ENCODE measurements around the gene ZFAND2A. TPM values are rescaled to one million over a fixed set of nuclear protein-coding genes. Genes with fewer than 3 reads are reported as not detected.
"Not testable (repeated sequence)": the region's sequence is repeated elsewhere in the genome, so short reads cannot be mapped to it uniquely, and the experiment has no call there.

ZFAND2A gene
- total and polyA plus RNA-seq, 12 donors: 11.8 to 54.1 (median 20.2) TPM

DNA sequence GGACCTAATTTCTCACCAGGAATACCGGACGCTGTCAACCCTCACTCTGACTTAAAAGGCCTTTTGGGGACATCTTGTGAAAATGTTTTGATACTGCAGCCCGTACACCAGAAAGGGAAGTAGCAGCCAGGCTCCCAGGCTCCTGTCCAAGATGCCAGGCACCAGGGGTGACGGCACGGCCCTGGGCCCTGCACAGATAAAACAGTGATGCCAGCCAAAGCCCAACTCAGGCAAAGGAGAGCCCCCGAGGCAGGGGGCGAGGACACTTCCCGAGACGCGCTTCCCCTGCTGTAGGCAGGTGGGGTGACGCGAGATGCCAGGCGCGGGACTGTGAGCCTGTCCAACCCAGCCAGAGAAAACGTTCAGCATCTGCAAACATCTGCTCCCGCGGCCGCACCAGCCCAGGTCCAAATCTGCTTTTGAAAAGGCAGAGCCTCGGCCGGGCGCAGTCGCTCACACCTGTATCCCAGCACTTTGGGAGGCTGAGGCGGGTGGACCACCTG is 15.7 kb downstream of the ZFAND2A start:
- TF ChIP-seq CTCF (IDR thresholded peaks at IDR 0.05): peak in 5 of 6 experiments; percentile 48 to 74 (median 65)
- TF ChIP-seq POLR2A (IDR thresholded peaks at IDR 0.05): no peak
- intact Hi-C loops (cut with DNase I): loop anchor here in 1 of 2 donors (5.0 kb wide), 2 partner anchors 57 to 152 kb away; partner anchors contain the start of gene GPER1

DNA sequence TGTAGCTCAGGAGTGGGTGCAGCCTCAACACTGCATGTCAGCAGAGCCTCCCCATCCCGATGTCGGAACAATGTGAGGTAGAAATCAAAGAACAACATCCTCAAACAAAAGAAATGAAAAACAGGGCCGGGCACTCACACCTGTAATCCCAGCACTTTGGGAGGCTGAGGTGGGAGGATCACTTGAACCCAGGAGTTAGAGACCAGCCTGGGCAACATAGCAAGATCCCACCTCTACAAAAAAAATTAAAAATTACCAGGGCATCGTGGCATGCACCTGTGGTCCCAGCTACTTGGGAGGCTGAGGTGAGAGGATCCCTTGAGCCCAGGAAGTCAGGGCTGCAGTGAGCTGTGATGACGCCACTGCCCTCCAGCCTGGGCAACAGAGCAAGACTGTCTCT is 17.0 kb downstream of the ZFAND2A start:
- H3K4me3 ChIP-seq; H3K27ac ChIP-seq; H3K27me3 ChIP-seq; H3K36me3 ChIP-seq (replicated peaks in 1 of 2); DNase-seq; H3K9me3 ChIP-seq (replicated peaks in 1 of 3): not testable (repeated sequence)
- peaks cover 0 to 15% of the 10 kb centered on the region in 2 donors for H3K4me1 ChIP-seq (replicated peaks in 1 of 2)
- intact Hi-C loops (cut with DNase I): loop anchor here in 1 of 2 donors (5.0 kb wide), 2 partner anchors 56 to 151 kb away; partner anchors contain the start of gene GPER1
- 87 to 96% (median 92%) methylated on average over 5 of the region's 5 CpGs for WGBS, 4 donors

More for the DNA sequence above, 15.7 kb downstream of the ZFAND2A start:
- H3K9me3 ChIP-seq (replicated peaks in 1 of 3): no peaks in the 10 kb centered on the region
- no peak overlapping the region for H3K4me3 ChIP-seq
- 35 to 43% (median 37%) methylated on average over 7 to 23 of the region's 23 CpGs for WGBS, 4 donors
- no peak overlapping the region for H3K27ac ChIP-seq
- no peaks in the 10 kb centered on the region for H3K36me3 ChIP-seq (replicated peaks in 1 of 2)
- peaks cover 0 to 9% of the 10 kb centered on the region in 2 donors for H3K4me1 ChIP-seq (replicated peaks in 1 of 2)
- H3K27me3 ChIP-seq: no peaks in the 10 kb centered on the region
- peak; percentile 61 to 88 (median 82) for DNase-seq

DNA sequence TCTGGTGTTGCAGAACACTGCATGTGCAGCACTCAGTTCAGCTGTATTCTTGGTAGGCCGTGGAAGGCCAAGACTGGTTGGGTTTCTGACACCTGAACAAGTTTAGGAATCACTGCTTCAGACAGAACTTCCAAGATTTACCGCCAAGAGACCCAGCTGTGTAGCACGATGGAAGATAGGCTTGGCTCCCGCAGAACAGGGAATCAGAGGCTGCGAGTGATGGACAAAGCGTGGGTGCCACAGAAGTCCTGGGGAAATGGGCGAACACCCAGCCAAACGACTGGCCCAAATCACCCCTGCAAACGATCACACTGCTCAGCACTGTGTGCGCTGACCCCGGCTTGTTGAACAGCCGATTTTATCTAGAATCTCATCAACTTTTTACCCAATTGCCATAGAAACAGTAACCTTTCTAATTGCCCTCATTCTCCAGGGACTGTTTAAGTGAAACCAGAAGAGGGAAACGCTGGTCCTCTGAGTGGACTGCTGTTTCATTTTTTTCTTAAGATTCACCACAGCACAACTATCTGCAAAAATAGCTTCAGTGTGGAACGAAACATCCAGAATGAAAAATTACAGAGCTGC is 17.9 kb downstream of the ZFAND2A start:
- no peak overlapping the region for H3K27ac ChIP-seq
- no peak for DNase-seq
- 60 to 77% (median 73%) methylated on average over 14 of the region's 14 CpGs for WGBS, 4 donors
- intact Hi-C loops (cut with DNase I): loop anchor here in 1 of 2 donors (5.0 kb wide), 2 partner anchors 55 to 150 kb away; partner anchors contain the start of gene GPER1
- no peak for TF ChIP-seq POLR2A (IDR thresholded peaks at IDR 0.05)
- TF ChIP-seq CTCF (IDR thresholded peaks at IDR 0.05): no peak
- peaks cover 0 to 20% of the 10 kb centered on the region in 2 donors for H3K4me1 ChIP-seq (replicated peaks in 1 of 2)
- no peak overlapping the region for H3K4me3 ChIP-seq
- no peaks in the 10 kb centered on the region for H3K9me3 ChIP-seq (replicated peaks in 1 of 3)
- H3K27me3 ChIP-seq: no peaks in the 10 kb centered on the region
- no peaks in the 10 kb centered on the region for H3K36me3 ChIP-seq (replicated peaks in 1 of 2)

- no peaks in the 10 kb centered on the region for H3K36me3 ChIP-seq (replicated peaks in 1 of 2)
- no peak overlapping the region for H3K4me3 ChIP-seq
- DNase-seq: no peak
- WGBS, 4 donors: 74 to 85% (median 82%) methylated on average over 6 of the region's 6 CpGs
- no peak overlapping the region for H3K27ac ChIP-seq
- no peaks in the 10 kb centered on the region for H3K9me3 ChIP-seq (replicated peaks in 1 of 3)
- H3K27me3 ChIP-seq: no peaks in the 10 kb centered on the region
- peaks cover 0 to 25% of the 10 kb centered on the region in 2 donors for H3K4me1 ChIP-seq (replicated peaks in 1 of 2)
- intact Hi-C loops (cut with DNase I): loop anchor here in 1 of 2 donors (5.0 kb wide), 2 partner anchors 54 to 149 kb away; partner anchors contain the start of gene GPER1
- TF ChIP-seq POLR2A (IDR thresholded peaks at IDR 0.05) (no peak), CTCF (IDR thresholded peaks at IDR 0.05) (no peak)
Measured at GRCh38 chr7:1141651-1142050, 18.3 kb downstream of the ZFAND2A start.
